SJCRH30 (cell line): Measurements from ENCODE around the gene SIM2. TPM values are rescaled to one million over a fixed set of nuclear protein-coding genes. Genes with fewer than 3 reads are reported as not detected.

ENCODE experiments used
- DNase-seq, 2 experiments: peaks; one replicate each; pipeline ENCODE4 v3.0.0-alpha.2; 2015 to 2020
- H3K27ac ChIP-seq: fragments of 250-450 bp; sonication (Bioruptor Pico); 2 replicates; pipeline ENCODE4 v1.5.1; 2020; ENCODE audit warnings: mild to moderate bottlenecking, moderate library complexity
- H3K27me3 ChIP-seq: fragments of 250-450 bp; sonication (Bioruptor Pico); 2 replicates; pipeline ENCODE4 v1.5.1; 2020; ENCODE audit warnings: mild to moderate bottlenecking, moderate library complexity
- H3K36me3 ChIP-seq: fragments of 250-450 bp; sonication (Bioruptor Pico); 2 replicates; pipeline ENCODE4 v1.5.1; 2020; ENCODE audit warnings: mild to moderate bottlenecking, moderate library complexity
- H3K4me1 ChIP-seq: fragments of 250-450 bp; sonication (Bioruptor Pico); 2 replicates; pipeline ENCODE4 v1.5.1; 2020; ENCODE audit warnings: mild to moderate bottlenecking, moderate library complexity
- H3K4me3 ChIP-seq: fragments of 250-450 bp; sonication (Bioruptor Pico); 2 replicates; pipeline ENCODE4 v1.5.1; 2020; ENCODE audit warnings: mild to moderate bottlenecking, moderate library complexity
- H3K9me3 ChIP-seq: fragments of 250-450 bp; sonication (Bioruptor Pico); replicated peaks from 2 replicates; pipeline ENCODE4 v1.5.1; 2020; ENCODE audit warnings: mild to moderate bottlenecking, moderate library complexity
- total RNA-seq: library from RNA; depleted of rRNA; stranded (reverse); fragments of >200 nt; shearing (Covaris generic); gene quantifications from 2 replicates; pipeline ENCODE4 v1.2.3, GENCODE V29; 2014

The SIM2 gene
- total RNA-seq, 1 experiment from 2014 or later = 0.06 TPM

DNA sequence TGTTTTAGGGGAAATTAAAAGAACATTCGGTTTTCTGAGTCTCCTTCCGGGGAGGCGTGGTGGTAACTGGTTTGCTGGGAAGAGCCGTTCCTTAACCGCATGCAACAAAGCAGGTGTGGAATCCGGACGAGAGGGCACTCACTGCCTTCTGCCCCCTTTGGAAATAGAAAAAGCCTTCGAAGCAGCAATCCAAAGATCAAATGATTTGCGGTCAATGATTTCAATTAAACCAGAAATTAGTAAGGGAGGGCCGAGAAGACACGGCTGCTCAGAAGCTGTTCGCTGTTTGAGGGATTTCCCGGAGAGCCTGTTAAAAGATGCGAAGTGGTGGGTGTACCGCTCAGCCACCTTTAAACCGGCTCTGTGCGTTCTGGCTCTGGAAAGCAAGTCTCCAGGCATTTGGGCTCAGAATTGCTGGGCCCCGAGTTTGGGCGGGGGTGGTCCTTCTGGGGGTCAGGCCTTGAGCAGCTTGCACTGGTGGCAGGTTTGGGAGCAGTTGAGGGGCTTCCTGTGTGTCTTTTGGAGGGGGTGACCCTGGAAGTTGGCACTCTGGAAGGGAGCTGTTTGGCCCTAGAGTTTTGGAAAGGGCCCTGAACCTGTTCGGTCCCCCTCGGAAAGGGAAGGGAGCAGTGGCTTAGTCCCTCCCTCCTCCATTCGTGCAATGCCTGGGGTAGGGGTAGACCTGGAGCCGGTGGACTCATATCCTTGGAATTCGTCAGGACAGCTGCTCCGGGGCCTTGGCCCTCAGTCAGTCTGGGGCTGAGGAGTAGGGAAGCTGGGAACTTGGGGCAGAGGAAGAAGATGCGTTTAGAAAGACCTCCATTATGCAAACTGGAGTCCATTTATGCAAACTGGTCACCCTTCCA lies 3.1 kb downstream of the SIM2 start:
- DNase-seq = no peak
- Histone ChIP-seq H3K9me3 (no peaks in the 10 kb centered on the region), H3K4me1 (no peaks in the 10 kb centered on the region), H3K36me3 (no peaks in the 10 kb centered on the region), H3K4me3 (no peak overlapping the region), H3K27ac (no peak overlapping the region), H3K27me3 (no peaks in the 10 kb centered on the region)

DNA sequence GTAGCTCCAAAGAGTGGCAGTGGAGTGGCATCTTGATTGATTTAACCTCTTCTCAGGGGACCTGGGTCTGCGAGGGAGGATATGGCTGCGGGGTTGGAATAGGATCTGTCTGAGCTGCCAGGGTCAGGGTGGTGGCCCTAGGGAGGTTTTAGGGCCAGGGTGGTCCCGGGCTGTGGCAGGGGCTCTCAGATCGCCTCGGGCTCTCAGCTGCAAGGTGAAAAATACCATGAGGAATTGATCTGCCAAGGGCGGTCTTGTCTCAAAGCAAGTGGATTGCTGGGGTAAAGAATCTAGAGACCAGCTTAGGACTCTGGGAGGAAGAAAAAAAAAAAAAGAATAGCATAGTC lies 3.7 kb downstream of the SIM2 start:
- no peak for DNase-seq
- no peaks in the 10 kb centered on the region for H3K4me1 ChIP-seq
- no peak overlapping the region for H3K27ac ChIP-seq
- H3K27me3 ChIP-seq = no peaks in the 10 kb centered on the region
- H3K4me3 ChIP-seq = no peak overlapping the region
- H3K36me3 ChIP-seq = no peaks in the 10 kb centered on the region
- H3K9me3 ChIP-seq = no peaks in the 10 kb centered on the region

DNA sequence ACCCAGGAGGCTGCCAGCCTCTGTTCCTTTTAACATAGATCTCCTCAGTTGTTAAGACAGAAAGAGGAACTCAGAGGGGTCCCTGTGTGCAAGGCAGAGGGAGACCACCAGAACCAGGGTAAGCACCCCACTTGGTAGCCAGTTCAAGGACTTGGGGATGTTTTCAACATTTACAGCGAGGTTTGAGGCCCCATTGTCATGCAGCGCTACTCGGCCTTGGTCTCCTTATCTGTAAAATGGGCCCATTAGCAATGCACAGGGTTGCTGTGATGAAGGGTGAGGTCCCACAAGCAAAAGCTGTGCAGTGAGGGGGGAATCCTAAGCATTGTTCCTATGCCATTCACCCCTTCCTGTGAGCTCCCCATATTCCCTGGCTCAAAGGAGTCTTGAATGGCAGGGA lies 4.2 kb downstream of the SIM2 start:
- Histone ChIP-seq H3K27ac (no peak overlapping the region), H3K4me3 (no peak overlapping the region), H3K9me3 (no peaks in the 10 kb centered on the region), H3K36me3 (no peaks in the 10 kb centered on the region), H3K27me3 (no peaks in the 10 kb centered on the region), H3K4me1 (no peaks in the 10 kb centered on the region)
- no peak for DNase-seq

DNA sequence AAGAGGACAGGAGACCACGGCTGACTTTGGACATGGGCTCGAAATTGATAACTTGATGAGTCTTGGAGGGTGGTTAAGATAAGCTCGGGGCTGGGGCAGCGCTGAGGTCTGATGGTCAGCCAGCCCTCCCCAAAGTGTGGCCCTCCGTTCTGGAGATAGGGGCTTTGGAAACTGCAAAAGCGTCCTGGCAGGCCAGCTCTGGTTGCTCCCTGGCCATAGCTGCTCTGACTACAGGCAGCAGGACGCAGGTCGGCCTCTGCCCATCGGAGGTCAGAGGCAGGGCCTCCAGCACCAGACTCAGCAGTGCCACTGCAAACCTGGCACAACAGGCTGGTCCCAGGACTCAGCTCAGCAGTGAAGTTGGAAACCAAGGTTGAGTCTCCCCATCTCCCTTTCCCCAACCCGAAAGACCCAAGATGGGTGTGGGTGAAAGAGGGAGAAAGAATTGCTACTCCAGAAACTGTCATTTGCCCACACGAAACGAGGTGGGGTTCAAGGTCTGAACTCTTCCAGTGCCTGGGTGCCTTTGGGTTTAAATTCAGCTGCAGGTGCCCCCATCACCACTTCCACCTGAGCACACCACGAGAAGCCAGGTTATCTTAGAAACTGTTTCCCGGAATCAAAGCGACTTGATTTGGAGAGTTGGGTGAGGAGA lies 4.8 kb downstream of the SIM2 start:
- H3K9me3 ChIP-seq = no peaks in the 10 kb centered on the region
- no peaks in the 10 kb centered on the region for H3K36me3 ChIP-seq
- no peak for DNase-seq
- H3K27me3 ChIP-seq = no peaks in the 10 kb centered on the region
- H3K4me1 ChIP-seq = no peaks in the 10 kb centered on the region
- H3K4me3 ChIP-seq = no peak overlapping the region
- no peak overlapping the region for H3K27ac ChIP-seq

DNA sequence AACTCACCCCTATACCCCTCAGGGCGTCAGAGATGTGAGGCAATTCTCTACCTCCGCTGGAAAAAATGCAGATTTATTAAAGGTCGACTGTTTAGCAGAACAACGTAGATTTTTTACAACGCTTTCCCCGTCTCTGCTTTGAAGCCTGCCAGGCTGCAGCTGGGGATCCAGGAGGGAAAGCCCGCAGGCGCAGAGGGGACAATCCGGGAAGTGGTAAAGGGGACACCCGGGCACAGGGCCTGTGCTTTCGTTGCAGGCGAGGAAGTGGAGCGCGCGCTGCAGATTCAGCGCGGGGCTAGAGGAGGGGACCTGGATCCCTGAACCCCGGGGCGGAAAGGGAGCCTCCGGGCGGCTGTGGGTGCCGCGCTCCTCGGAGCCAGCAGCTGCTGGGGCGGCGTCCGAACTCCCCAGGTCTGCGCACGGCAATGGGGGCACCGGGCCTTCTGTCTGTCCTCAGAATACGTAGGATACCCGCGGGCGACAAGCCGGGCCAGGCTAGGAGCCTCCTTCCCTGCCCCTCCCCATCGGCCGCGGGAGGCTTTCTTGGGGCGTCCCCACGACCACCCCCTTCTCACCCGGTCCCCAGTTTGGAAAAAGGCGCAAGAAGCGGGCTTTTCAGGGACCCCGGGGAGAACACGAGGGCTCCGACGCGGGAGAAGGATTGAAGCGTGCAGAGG lies 5.5 kb downstream of the SIM2 start:
- no peak for DNase-seq
- no peaks in the 10 kb centered on the region for H3K27me3 ChIP-seq
- H3K27ac ChIP-seq = no peak overlapping the region
- H3K4me3 ChIP-seq = no peak overlapping the region
- H3K9me3 ChIP-seq = no peaks in the 10 kb centered on the region
- H3K36me3 ChIP-seq = no peaks in the 10 kb centered on the region
- H3K4me1 ChIP-seq = no peaks in the 10 kb centered on the region

DNA sequence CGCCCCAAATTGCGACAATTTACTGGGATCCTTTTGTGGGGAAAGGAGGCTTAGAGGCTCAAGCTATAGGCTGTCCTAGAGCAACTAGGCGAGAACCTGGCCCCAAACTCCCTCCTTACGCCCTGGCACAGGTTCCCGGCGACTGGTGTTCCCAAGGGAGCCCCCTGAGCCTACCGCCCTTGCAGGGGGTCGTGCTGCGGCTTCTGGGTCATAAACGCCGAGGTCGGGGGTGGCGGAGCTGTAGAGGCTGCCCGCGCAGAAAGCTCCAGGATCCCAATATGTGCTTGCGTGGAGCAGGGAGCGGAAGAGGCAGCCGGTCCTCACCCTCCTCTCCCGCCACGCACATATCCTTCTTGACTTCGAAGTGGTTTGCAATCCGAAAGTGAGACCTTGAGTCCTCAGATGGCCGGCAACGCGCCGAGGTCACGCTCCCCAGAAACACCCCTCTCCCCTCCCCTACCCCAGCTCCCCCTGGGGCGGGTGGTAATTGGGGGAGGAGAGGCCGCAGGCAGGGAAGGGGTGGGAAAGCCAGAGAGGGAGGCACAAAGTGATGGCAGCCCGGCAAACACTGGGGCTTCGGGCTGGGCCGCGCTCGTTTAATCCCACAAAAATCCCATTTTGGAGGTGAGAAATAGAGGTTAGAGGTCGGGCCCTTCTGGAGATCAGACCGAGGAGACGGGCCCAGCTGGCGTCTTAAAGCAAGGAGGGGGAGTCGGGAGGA lies 6.2 kb downstream of the SIM2 start:
- Histone ChIP-seq H3K9me3 (no peaks in the 10 kb centered on the region), H3K27me3 (no peaks in the 10 kb centered on the region), H3K4me1 (no peaks in the 10 kb centered on the region), H3K36me3 (no peaks in the 10 kb centered on the region), H3K27ac (no peak overlapping the region), H3K4me3 (no peak overlapping the region)
- DNase-seq = no peak

DNA sequence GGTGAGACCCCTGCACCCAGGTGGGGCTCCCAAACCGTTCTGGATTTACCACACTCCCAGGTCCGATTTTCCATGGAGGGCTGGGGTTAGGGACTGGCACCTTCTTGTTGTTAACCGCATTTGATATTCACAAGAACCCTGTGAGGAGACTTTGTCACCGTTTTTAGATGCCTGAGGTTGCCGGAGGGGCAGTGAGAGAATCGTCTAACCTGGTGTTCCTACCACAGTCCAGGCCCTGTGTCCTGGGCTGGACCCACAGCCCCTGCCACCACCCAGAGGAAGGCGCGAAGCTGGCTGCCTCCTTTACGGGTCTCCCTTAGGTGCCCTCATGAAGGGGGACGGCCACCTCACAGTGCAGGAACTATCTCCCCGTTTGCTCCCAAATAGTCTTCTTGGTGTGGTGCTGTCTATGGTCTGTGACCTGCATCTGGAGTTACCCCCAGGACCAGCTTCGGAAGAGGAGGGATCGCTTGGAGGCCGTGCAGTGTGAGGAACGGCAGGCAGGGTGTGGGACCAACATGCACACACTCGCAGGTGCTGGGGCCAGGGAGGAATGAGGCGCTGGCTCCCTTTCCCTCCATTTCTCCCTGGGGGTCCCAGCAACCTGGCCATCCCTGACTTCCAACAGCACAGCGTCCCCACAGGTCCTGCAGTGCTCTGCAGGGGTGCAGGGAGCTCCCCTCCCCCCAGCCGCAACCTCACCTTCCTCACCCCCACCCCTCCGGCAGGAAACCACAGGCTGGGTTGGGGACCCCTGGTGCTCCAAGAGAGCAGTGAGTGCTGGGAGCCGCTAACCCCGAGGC lies 7.0 kb downstream of the SIM2 start:
- H3K36me3 ChIP-seq = no peaks in the 10 kb centered on the region
- H3K9me3 ChIP-seq = no peaks in the 10 kb centered on the region
- no peak for DNase-seq
- H3K27ac ChIP-seq = no peak overlapping the region
- no peak overlapping the region for H3K4me3 ChIP-seq
- no peaks in the 10 kb centered on the region for H3K27me3 ChIP-seq
- H3K4me1 ChIP-seq = no peaks in the 10 kb centered on the region

DNA sequence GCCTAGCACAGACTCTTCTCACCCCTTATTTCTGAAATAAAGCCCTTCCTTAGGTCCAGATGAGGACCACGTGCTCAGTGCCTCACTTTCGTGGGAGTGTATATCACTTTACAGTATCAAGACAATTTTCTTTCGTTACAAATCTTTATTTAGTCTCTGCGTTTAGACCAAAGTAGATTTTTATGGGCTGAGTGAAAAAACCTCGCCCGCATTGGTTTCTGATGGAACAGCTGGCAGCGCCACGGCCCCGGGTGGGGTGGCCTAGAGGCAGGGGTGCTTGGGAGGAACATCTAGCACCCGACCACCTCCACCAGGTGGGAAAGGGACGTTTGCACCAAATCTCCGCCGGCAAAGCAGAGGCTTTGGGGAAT lies 7.6 kb downstream of the SIM2 start:
- Histone ChIP-seq H3K4me1 (no peaks in the 10 kb centered on the region), H3K9me3 (no peaks in the 10 kb centered on the region), H3K27ac (no peak overlapping the region), H3K27me3 (no peaks in the 10 kb centered on the region), H3K36me3 (no peaks in the 10 kb centered on the region), H3K4me3 (no peak overlapping the region)
- no peak for DNase-seq

DNA sequence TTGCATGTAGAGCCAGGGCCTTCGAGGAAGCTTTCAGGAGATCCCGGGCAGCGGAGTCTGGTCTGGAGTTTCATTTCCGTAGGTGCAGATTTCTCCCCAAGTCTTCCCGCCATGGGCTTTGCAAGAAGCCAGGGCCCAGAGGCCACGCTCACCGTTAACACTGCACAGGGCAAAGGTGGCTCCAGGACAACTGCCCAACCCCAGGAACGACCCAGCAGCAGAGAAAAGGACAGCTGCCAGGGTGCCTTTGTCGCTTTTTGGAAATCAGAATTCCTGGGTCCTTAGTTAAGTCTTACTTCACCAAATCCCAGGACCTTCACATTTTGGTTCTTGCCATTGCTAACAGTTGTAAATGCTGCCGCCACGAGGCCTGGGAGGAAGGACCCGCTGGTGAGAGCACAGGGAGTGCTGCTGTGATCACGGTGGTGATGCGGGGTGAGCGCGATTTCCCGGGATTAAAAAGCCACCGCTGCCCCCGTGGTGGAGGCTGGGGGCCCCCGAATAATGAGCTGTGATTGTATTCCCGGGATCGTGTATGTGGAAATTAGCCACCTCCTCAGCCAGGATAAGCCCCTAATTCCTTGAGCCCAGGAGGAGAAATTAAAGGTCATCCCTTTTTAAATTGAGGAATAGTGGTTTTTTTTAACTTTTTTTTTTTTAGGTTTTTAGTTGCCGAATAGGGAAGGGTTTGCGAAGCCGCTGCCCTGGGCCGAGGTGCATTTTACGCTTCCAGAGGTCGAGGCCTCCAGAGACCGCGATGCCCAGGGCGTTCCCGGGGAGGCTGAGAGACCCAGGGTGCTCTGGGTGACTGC lies 8.2 kb downstream of the SIM2 start:
- DNase-seq = no peak
- H3K27ac ChIP-seq = no peak overlapping the region
- no peak overlapping the region for H3K4me3 ChIP-seq
- H3K4me1 ChIP-seq = no peaks in the 10 kb centered on the region
- no peaks in the 10 kb centered on the region for H3K36me3 ChIP-seq
- no peaks in the 10 kb centered on the region for H3K27me3 ChIP-seq
- H3K9me3 ChIP-seq = no peaks in the 10 kb centered on the region

DNA sequence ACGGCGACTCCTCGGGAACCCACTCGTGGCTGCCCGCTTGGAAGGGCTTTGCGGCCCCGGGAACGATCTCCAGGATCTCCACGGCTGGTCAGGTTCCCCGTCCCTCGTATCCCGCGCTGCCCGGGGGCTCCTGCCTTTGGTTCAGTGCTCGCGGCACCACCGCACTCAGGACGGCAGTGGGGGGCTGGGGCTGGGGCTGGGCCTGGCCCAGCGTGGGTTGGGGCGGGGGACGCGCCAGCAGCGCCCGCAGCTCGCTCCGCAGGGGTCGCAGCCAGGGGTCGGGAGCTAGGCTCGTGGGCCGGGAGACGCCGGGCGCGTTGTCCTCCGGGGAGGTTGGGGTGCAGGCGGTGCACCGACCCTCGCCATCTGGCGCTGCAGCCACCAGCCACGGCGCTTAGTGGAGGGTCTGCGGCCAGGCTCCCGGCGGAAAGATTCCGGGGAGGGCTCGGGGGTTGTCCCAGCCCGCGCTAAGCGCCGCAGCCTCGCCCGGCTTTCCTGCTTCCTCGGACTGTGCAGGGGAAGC lies 8.9 kb downstream of the SIM2 start:
- no peaks in the 10 kb centered on the region for H3K36me3 ChIP-seq
- H3K27ac ChIP-seq = no peak overlapping the region
- no peaks in the 10 kb centered on the region for H3K4me1 ChIP-seq
- DNase-seq = no peak
- no peaks in the 10 kb centered on the region for H3K9me3 ChIP-seq
- H3K27me3 ChIP-seq = no peaks in the 10 kb centered on the region
- H3K4me3 ChIP-seq = no peak overlapping the region

DNA sequence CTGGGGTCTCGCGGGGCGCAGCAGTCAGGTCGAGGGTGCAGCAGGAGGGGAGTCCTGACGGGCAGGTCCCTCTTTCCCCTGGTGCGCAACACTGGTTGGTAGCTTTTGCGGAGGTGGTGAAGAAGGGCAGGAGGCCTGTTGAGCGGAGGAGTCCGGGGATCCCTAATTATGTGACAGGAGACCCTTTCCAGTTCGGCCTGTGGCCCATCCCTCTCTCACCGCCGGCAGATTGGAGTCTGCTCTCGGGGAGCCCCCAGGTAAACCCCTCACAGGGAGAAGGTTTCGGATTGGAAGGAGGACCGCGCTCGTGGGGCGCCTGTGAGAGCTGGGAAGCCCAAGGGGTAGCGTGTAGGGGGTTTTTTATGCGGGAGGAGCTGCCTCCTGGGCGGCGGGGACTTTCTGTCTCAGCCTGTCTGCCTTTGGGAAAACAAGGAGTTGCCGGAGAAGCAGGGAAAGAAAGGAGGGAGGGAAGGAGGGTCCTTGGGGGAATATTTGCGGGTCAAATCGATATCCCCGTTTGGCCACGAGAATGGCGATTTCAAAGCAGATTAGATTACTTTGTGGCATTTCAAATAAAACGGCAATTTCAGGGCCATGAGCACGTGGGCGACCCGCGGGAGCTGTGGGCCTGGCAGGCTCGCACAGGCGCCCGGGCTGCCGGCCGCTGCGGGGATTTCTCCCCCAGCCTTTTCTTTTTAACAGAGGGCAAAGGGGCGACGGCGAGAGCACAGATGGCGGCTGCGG lies 9.5 kb downstream of the SIM2 start:
- Histone ChIP-seq H3K36me3 (no peaks in the 10 kb centered on the region), H3K27me3 (no peaks in the 10 kb centered on the region), H3K4me1 (no peaks in the 10 kb centered on the region), H3K27ac (no peak overlapping the region), H3K9me3 (no peaks in the 10 kb centered on the region), H3K4me3 (no peak overlapping the region)
- DNase-seq = no peak

DNA sequence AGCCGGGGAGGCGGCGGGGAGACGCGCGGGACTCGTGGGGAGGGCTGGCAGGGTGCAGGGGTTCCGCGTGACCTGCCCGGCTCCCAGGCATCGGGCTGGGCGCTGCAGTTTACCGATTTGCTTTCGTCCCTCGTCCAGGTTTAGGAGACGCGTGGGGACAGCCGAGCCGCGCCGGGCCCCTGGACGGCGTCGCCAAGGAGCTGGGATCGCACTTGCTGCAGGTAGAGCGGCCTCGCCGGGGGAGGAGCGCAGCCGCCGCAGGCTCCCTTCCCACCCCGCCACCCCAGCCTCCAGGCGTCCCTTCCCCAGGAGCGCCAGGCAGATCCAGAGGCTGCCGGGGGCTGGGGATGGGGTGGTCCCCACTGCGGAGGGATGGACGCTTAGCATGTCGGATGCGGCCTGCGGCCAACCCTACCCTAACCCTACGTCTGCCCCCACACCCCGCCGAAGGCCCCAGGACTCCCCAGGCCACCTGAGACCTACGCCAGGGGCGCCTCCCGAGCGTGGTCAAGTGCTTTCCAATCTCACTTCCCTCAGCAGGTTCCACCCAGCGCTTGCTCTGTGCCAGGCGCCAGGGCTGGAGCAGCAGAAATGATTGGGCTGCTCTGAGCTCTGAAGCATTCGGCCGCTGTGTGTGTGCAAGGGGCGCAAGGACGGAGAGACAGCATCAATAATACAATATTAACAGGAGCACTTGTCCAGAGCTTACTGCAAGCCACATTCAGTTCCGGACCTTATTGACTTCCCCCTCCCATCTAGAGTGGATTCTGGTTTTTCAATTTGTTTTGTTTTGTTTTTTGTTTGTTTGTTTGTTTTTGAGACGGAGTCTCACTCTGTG lies 10.3 kb downstream of the SIM2 start:
- no peaks in the 10 kb centered on the region for H3K36me3 ChIP-seq
- H3K27ac ChIP-seq = no peak overlapping the region
- no peaks in the 10 kb centered on the region for H3K4me1 ChIP-seq
- H3K27me3 ChIP-seq = no peaks in the 10 kb centered on the region
- H3K4me3 ChIP-seq = no peak overlapping the region
- no peaks in the 10 kb centered on the region for H3K9me3 ChIP-seq
- no peak for DNase-seq
